Measurements from ENCODE around the gene FAM222A.

GRCh38 chr12:109756457-109756856 is 42.8 kb downstream of the FAM222A start:
- TF ChIP-seq CTCF (IDR thresholded peaks at IDR 0.05) = no peak
- no peak for TF ChIP-seq POLR2A (IDR thresholded peaks at IDR 0.05)
- TF ChIP-seq POLR2AphosphoS5 (IDR thresholded peaks at IDR 0.05) = no peak
- no peak for TF ChIP-seq EP300 (IDR thresholded peaks at IDR 0.05; ENCODE audit: low read depth)
